ENCODE measurements around the gene DGKB.

Gene DGKB

GRCh38 chr7:14752301-14752700, 150.2 kb downstream of the DGKB start:
- DNase-seq: no peak

- peak in 2 of 4 experiments; percentile 5 for DNase-seq
These were observed 151.1 kb downstream of the DGKB start for GRCh38 chr7:14751461-14751860.

GRCh38 chr7:14748461-14748860, 154.1 kb downstream of the DGKB start:
- no peak for DNase-seq

- no peak for DNase-seq
These were observed 154.8 kb downstream of the DGKB start for GRCh38 chr7:14747701-14748100.

- DNase-seq: no peak
These were observed 157.5 kb downstream of the DGKB start for GRCh38 chr7:14745076-14745475.

GRCh38 chr7:14740606-14741005, 161.9 kb downstream of the DGKB start:
- DNase-seq: no peak

GRCh38 chr7:14739841-14740185, 162.7 kb downstream of the DGKB start:
- no peak for DNase-seq

GRCh38 chr7:14739168-14739840, 163.2 kb downstream of the DGKB start:
- DNase-seq: no peak

GRCh38 chr7:14738086-14738485, 164.5 kb downstream of the DGKB start:
- peak in 1 of 4 experiments; percentile 6 for DNase-seq

- no peak for DNase-seq
These were observed 167.7 kb downstream of the DGKB start for GRCh38 chr7:14734839-14735321.

GRCh38 chr7:14720785-14721184, 181.8 kb downstream of the DGKB start:
- DNase-seq: no peak

GRCh38 chr7:14717816-14718215, 184.7 kb downstream of the DGKB start:
- peak in 1 of 4 experiments; percentile 7 for DNase-seq

- DNase-seq: no peak
These were observed 185.4 kb downstream of the DGKB start for GRCh38 chr7:14717169-14717568.

- no peak for DNase-seq
These were observed 188.3 kb downstream of the DGKB start for GRCh38 chr7:14714161-14714728.

GRCh38 chr7:14698239-14698638, 204.3 kb downstream of the DGKB start:
- peak in 1 of 4 experiments; percentile 8 for DNase-seq

GRCh38 chr7:14697684-14698083, 204.9 kb downstream of the DGKB start:
- DNase-seq: no peak

- DNase-seq: peak; percentile 37 to 68 (median 49)
These were observed 210.9 kb downstream of the DGKB start for GRCh38 chr7:14691597-14692203.

GRCh38 chr7:14691034-14691433, 211.5 kb downstream of the DGKB start:
- no peak for DNase-seq

GRCh38 chr7:14690486-14690885, 212.1 kb downstream of the DGKB start:
- DNase-seq: no peak

- DNase-seq: peak; percentile 2 to 64 (median 32)
These were observed 212.5 kb downstream of the DGKB start for GRCh38 chr7:14690075-14690474.

- no peak for DNase-seq
These were observed 214.3 kb downstream of the DGKB start for GRCh38 chr7:14688208-14688607.

- DNase-seq: no peak
These were observed 214.8 kb downstream of the DGKB start for GRCh38 chr7:14687777-14688176.

GRCh38 chr7:14687241-14687640, 215.3 kb downstream of the DGKB start:
- DNase-seq: no peak

GRCh38 chr7:14685167-14685566, 217.4 kb downstream of the DGKB start:
- no peak for DNase-seq
